ENCODE results near the gene ACOT8.
A peak's percentile ranks its signal among the peaks of the same experiment; 100 is the strongest.
"Not testable (repeated sequence)": the region's sequence is repeated elsewhere in the genome, so short reads cannot be mapped to it uniquely, and the experiment has no call there.

Gene ACOT8

GRCh38 chr20:45857114-45857881 is at the start of gene ACOT8, which contains the start of gene ZSWIM3:
Gene ACOT8, minus strand, starts transcription at chr20:45857392. Its CDS starts 77 bp downstream, at chr20:45857315.
Gene ZSWIM3, plus strand, starts transcription at chr20:45857614. Its CDS starts 212 bp downstream, at chr20:45857826.
- H3K4me3 ChIP-seq (ENCODE audit: low read length) = peak within 1 kb of the TSS; percentile 92

GRCh38 chr20:45905505-45906079 is 48.4 kb upstream of the ACOT8 start:
- Histone ChIP-seq H3K4me3 (ENCODE audit: low read length) (no peak overlapping the region), H3K27me3 (replicated peaks; ENCODE audit: control insufficient read depth, insufficient read depth, low read length) (no peaks in the 10 kb centered on the region), H3K9me3 (ENCODE audit: control insufficient read depth, low read length) (no peaks in the 10 kb centered on the region), H3K4me1 (ENCODE audit: control insufficient read depth, insufficient read depth, low read length) (peaks cover 21% of the 10 kb centered on the region), H3K36me3 (ENCODE audit: control insufficient read depth, insufficient read depth, low read length, severe bottlenecking) (peaks cover 79% of the 10 kb centered on the region), H3K9ac (ENCODE audit: low read length) (peak overlapping the region; percentile 21)
- DNase-seq (ENCODE audit: low read depth) = peak; percentile 52

More at GRCh38 chr20:45857114-45857881, at the start of gene ACOT8, which contains the start of gene ZSWIM3:
- Histone ChIP-seq H3K9me3 (ENCODE audit: control insufficient read depth, low read length) (no peaks in the 10 kb centered on the region), H3K4me1 (ENCODE audit: control insufficient read depth, insufficient read depth, low read length) (peaks cover 28% of the 10 kb centered on the region), H3K36me3 (ENCODE audit: control insufficient read depth, insufficient read depth, low read length, severe bottlenecking) (peaks cover 9% of the 10 kb centered on the region), H3K27me3 (replicated peaks; ENCODE audit: control insufficient read depth, insufficient read depth, low read length) (no peaks in the 10 kb centered on the region), H3K9ac (ENCODE audit: low read length) (peak within 1 kb of the TSS; percentile 93)
- peak; percentile 100 for DNase-seq (ENCODE audit: low read depth)

- DNase-seq (ENCODE audit: low read depth) = no peak
These were observed 47.7 kb upstream of the ACOT8 start for GRCh38 chr20:45904583-45905504.

GRCh38 chr20:45902199-45902701 is 45.1 kb upstream of the ACOT8 start:
- peaks cover 92% of the 10 kb centered on the region for H3K36me3 ChIP-seq (ENCODE audit: control insufficient read depth, insufficient read depth, low read length, severe bottlenecking)
- no peaks in the 10 kb centered on the region for H3K27me3 ChIP-seq (replicated peaks; ENCODE audit: control insufficient read depth, insufficient read depth, low read length)
- no peaks in the 10 kb centered on the region for H3K9me3 ChIP-seq (ENCODE audit: control insufficient read depth, low read length)
- no peak overlapping the region for H3K9ac ChIP-seq (ENCODE audit: low read length)
- peaks cover 9% of the 10 kb centered on the region for H3K4me1 ChIP-seq (ENCODE audit: control insufficient read depth, insufficient read depth, low read length)
- no peak overlapping the region for H3K4me3 ChIP-seq (ENCODE audit: low read length)
- DNase-seq (ENCODE audit: low read depth) = no peak

More at GRCh38 chr20:45904583-45905504, 47.7 kb upstream of the ACOT8 start:
- Histone ChIP-seq H3K27me3 (replicated peaks; ENCODE audit: control insufficient read depth, insufficient read depth, low read length) (no peaks in the 10 kb centered on the region), H3K9ac (ENCODE audit: low read length) (no peak overlapping the region), H3K4me1 (ENCODE audit: control insufficient read depth, insufficient read depth, low read length) (peaks cover 18% of the 10 kb centered on the region), H3K4me3 (ENCODE audit: low read length) (no peak overlapping the region), H3K36me3 (ENCODE audit: control insufficient read depth, insufficient read depth, low read length, severe bottlenecking) (peaks cover 84% of the 10 kb centered on the region), H3K9me3 (ENCODE audit: control insufficient read depth, low read length) (no peaks in the 10 kb centered on the region)

- H3K27me3 ChIP-seq (replicated peaks; ENCODE audit: control insufficient read depth, insufficient read depth, low read length) = not testable (repeated sequence)
These were observed 44.1 kb upstream of the ACOT8 start for GRCh38 chr20:45901332-45901731.

GRCh38 chr20:45899046-45899835 is 42.0 kb upstream of the ACOT8 start:
- no peak for DNase-seq (ENCODE audit: low read depth)
- Histone ChIP-seq H3K9ac (ENCODE audit: low read length) (no peak overlapping the region), H3K4me3 (ENCODE audit: low read length) (no peak overlapping the region), H3K36me3 (ENCODE audit: control insufficient read depth, insufficient read depth, low read length, severe bottlenecking) (peaks cover 79% of the 10 kb centered on the region), H3K27me3 (replicated peaks; ENCODE audit: control insufficient read depth, insufficient read depth, low read length) (no peaks in the 10 kb centered on the region), H3K9me3 (ENCODE audit: control insufficient read depth, low read length) (no peaks in the 10 kb centered on the region), H3K4me1 (ENCODE audit: control insufficient read depth, insufficient read depth, low read length) (no peaks in the 10 kb centered on the region)

More at GRCh38 chr20:45901332-45901731, 44.1 kb upstream of the ACOT8 start:
- H3K9me3 ChIP-seq (ENCODE audit: control insufficient read depth, low read length); H3K4me3 ChIP-seq (ENCODE audit: low read length); H3K4me1 ChIP-seq (ENCODE audit: control insufficient read depth, insufficient read depth, low read length); DNase-seq (ENCODE audit: low read depth); H3K9ac ChIP-seq (ENCODE audit: low read length): not testable (repeated sequence)
- peaks cover 96% of the 10 kb centered on the region for H3K36me3 ChIP-seq (ENCODE audit: control insufficient read depth, insufficient read depth, low read length, severe bottlenecking)

- H3K4me1 ChIP-seq (ENCODE audit: control insufficient read depth, insufficient read depth, low read length) = no peaks in the 10 kb centered on the region
- no peak overlapping the region for H3K9ac ChIP-seq (ENCODE audit: low read length)
- DNase-seq (ENCODE audit: low read depth) = no peak
- no peaks in the 10 kb centered on the region for H3K9me3 ChIP-seq (ENCODE audit: control insufficient read depth, low read length)
- no peaks in the 10 kb centered on the region for H3K27me3 ChIP-seq (replicated peaks; ENCODE audit: control insufficient read depth, insufficient read depth, low read length)
- H3K4me3 ChIP-seq (ENCODE audit: low read length) = no peak overlapping the region
- peaks cover 76% of the 10 kb centered on the region for H3K36me3 ChIP-seq (ENCODE audit: control insufficient read depth, insufficient read depth, low read length, severe bottlenecking)
These were observed 41.1 kb upstream of the ACOT8 start for GRCh38 chr20:45898285-45898684.

GRCh38 chr20:45897692-45898091 is 40.5 kb upstream of the ACOT8 start:
- H3K4me3 ChIP-seq (ENCODE audit: low read length) = no peak overlapping the region
- H3K27me3 ChIP-seq (replicated peaks; ENCODE audit: control insufficient read depth, insufficient read depth, low read length) = no peaks in the 10 kb centered on the region
- DNase-seq (ENCODE audit: low read depth) = no peak
- H3K36me3 ChIP-seq (ENCODE audit: control insufficient read depth, insufficient read depth, low read length, severe bottlenecking) = peaks cover 72% of the 10 kb centered on the region
- no peak overlapping the region for H3K9ac ChIP-seq (ENCODE audit: low read length)
- H3K9me3 ChIP-seq (ENCODE audit: control insufficient read depth, low read length) = no peaks in the 10 kb centered on the region
- no peaks in the 10 kb centered on the region for H3K4me1 ChIP-seq (ENCODE audit: control insufficient read depth, insufficient read depth, low read length)

- H3K4me3 ChIP-seq (ENCODE audit: low read length) = no peak overlapping the region
- H3K9ac ChIP-seq (ENCODE audit: low read length) = no peak overlapping the region
- H3K9me3 ChIP-seq (ENCODE audit: control insufficient read depth, low read length) = no peaks in the 10 kb centered on the region
- no peaks in the 10 kb centered on the region for H3K27me3 ChIP-seq (replicated peaks; ENCODE audit: control insufficient read depth, insufficient read depth, low read length)
- H3K4me1 ChIP-seq (ENCODE audit: control insufficient read depth, insufficient read depth, low read length) = peaks cover 4% of the 10 kb centered on the region
- peaks cover 71% of the 10 kb centered on the region for H3K36me3 ChIP-seq (ENCODE audit: control insufficient read depth, insufficient read depth, low read length, severe bottlenecking)
- DNase-seq (ENCODE audit: low read depth) = no peak
These were observed 40.1 kb upstream of the ACOT8 start for GRCh38 chr20:45897289-45897688.

GRCh38 chr20:45896641-45897161 is 39.5 kb upstream of the ACOT8 start:
- no peak overlapping the region for H3K4me3 ChIP-seq (ENCODE audit: low read length)
- no peaks in the 10 kb centered on the region for H3K27me3 ChIP-seq (replicated peaks; ENCODE audit: control insufficient read depth, insufficient read depth, low read length)
- no peaks in the 10 kb centered on the region for H3K9me3 ChIP-seq (ENCODE audit: control insufficient read depth, low read length)
- peaks cover 10% of the 10 kb centered on the region for H3K4me1 ChIP-seq (ENCODE audit: control insufficient read depth, insufficient read depth, low read length)
- peaks cover 65% of the 10 kb centered on the region for H3K36me3 ChIP-seq (ENCODE audit: control insufficient read depth, insufficient read depth, low read length, severe bottlenecking)
- H3K9ac ChIP-seq (ENCODE audit: low read length) = no peak overlapping the region
- no peak for DNase-seq (ENCODE audit: low read depth)

Measured in adipocyte (in vitro differentiated cells).